ENCODE measurements around the gene FLCN.
"Not testable (repeated sequence)": the region's sequence is repeated elsewhere in the genome, so short reads cannot be mapped to it uniquely, and the experiment has no call there.

Gene FLCN

DNA sequence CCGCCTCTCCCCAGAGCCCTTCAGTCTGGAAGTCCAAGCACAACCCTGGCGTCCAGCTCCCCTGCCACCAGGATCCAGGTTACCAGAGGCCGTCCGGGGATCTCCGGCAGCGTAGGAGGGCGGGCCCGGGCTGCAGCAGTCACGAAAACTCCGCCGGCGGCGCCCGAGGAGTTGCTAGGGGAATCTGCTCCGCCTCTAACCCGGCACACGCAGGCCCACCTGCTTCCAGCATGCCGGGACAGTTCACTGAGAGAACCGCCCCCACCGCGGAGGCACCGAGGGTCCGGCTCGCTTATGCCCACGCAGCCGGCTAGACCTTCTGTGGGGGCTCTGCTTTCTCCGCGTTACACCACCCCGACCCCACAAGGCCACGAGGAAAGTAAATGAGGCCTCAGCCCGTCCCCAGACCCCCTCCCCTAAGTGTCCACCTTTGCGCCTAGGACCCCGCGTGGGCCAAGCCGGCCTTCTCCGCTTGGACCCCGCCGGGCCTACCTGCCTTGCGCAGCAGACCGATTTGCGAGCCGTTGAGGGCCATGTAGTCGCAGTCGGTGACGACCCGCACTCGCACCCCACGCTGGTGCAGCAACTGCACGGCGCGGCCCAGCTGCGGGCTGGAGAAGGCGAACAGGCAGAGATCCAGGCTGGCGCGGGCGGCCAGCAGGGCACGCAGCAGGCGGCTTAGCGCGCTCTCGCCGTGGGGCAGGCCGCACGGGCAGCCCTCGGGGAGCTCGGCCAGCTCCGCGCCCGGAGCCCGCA, 31.4 kb downstream of the FLCN start:
- Mint-ChIP-seq H3K27ac (peak overlapping the region; percentile 93), H3K4me3 (peak overlapping the region; percentile 92), H3K9me3 (no peaks in the 10 kb centered on the region), H3K27me3 (no peaks in the 10 kb centered on the region), H3K4me1 (peaks cover 29% of the 10 kb centered on the region), H3K36me3 (peaks cover 3% of the 10 kb centered on the region)

DNA sequence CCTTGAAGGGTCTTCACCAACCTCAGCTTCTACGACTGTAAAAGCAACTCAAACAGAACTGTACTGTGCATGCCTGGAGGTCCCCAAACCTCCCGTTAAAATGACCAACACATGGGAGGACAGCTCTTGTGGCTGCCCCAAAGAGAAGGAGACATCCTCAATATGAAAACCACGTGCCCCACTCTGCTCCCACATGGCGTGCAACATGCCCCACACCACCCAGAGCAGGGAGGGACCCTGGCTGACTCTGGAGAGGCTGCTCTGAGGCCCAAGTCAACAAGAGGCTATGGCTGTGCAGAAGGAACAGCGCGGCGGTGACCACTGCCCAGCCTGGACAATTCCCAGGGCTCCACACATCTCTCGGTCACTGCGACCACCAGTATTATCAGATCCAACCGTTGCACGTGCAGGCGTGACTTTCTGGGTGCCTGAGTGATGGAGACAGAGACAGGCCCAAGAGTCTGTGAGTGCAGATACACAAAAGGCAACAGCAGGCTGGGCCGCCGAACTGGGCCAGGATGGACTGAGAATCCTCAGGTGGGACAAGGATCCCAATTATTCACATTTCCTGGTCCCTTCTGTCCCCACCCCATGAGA, 32.2 kb downstream of the FLCN start:
- H3K36me3 Mint-ChIP-seq, result peaks cover 3% of the 10 kb centered on the region
- H3K27me3 Mint-ChIP-seq, result no peaks in the 10 kb centered on the region
- peaks cover 29% of the 10 kb centered on the region for H3K4me1 Mint-ChIP-seq
- peak overlapping the region; percentile 92 for H3K4me3 Mint-ChIP-seq
- H3K9me3 Mint-ChIP-seq, result no peaks in the 10 kb centered on the region
- peak overlapping the region; percentile 93 for H3K27ac Mint-ChIP-seq

DNA sequence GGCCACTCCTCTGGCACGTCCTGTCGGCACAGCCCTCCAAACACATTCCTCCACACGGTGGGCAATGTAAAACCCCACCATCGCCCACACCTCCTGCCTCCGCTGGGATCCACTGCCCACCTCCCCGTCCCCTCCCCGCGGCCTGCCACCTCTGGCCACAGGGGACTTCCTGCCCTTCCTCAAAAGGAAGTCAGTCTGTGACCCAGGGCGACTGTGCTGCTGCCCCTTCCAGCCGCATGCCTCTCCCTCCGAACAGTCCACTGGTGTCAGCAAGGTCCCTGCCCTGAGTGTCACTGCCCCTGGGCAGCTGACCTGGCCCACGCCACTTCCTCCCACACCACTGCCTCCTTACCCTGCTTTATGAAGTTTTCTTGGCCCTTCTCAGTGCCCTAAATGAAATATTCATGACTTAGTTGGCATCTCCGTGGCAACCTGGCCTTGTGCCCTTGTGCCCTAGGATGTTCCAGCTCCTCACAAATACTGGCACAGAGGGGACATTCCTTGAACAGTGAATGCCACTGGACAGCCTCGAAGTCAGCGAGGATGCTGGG, 32.9 kb downstream of the FLCN start:
- no peaks in the 10 kb centered on the region for H3K27me3 Mint-ChIP-seq
- peak overlapping the region; percentile 92 for H3K4me3 Mint-ChIP-seq
- no peaks in the 10 kb centered on the region for H3K9me3 Mint-ChIP-seq
- H3K27ac Mint-ChIP-seq, result peak overlapping the region; percentile 47
- peaks cover 3% of the 10 kb centered on the region for H3K36me3 Mint-ChIP-seq
- H3K4me1 Mint-ChIP-seq, result peaks cover 29% of the 10 kb centered on the region

DNA sequence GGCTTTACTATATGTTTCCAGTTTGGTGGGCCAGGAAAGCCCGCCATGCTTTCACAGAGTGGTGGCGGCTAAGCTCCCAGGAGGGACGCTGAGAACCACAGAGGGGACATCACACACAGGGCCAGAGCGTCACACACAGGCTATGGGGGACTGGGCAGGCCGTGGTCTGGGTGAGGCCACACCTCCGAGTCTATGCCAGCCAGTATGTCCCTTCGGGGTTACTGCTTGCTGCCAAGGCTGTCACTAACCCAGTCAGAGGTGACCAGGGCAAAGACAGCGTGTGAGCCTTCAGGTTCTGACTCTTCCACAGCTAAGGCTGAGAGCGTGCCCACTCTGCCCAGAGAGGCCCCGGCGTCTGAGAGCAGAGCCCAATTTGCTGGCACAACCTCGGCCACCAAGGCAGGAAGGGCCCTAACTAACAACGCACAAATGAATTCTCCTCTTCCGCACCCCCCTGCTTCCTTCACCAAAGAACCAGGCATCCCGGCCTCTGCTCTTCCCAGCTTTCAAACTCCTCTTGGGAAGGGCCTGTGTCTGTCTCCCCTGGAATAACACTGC, 33.7 kb downstream of the FLCN start:
- Mint-ChIP-seq H3K4me3 (peak overlapping the region; percentile 39), H3K27me3 (no peaks in the 10 kb centered on the region), H3K4me1 (peaks cover 29% of the 10 kb centered on the region), H3K9me3 (no peaks in the 10 kb centered on the region), H3K36me3 (peaks cover 3% of the 10 kb centered on the region), H3K27ac (peak overlapping the region; percentile 70)

DNA sequence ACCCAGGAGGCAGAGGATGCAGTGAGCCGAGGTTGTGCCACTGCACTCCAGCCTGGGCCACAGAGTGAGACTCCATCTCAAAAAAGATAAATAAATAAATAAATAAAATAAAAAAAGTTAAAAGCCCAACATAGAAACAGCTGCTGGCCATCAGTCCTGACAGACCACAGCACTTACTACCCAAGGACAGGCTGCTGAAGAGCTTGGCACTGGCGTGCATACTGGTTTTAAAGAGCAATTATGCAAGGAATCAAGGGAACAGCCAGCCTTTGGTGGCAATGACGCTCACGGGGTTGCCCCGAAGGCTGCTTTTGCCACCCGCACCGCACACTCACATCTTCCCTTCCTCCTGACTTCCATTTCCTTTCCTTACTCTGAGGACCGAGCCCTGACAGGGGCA, 35.1 kb downstream of the FLCN start:
- Mint-ChIP-seq H3K36me3 (peaks cover 3% of the 10 kb centered on the region), H3K9me3 (no peaks in the 10 kb centered on the region), H3K4me3 (no peak overlapping the region), H3K4me1 (peaks cover 33% of the 10 kb centered on the region), H3K27me3 (no peaks in the 10 kb centered on the region), H3K27ac (no peak overlapping the region)

DNA sequence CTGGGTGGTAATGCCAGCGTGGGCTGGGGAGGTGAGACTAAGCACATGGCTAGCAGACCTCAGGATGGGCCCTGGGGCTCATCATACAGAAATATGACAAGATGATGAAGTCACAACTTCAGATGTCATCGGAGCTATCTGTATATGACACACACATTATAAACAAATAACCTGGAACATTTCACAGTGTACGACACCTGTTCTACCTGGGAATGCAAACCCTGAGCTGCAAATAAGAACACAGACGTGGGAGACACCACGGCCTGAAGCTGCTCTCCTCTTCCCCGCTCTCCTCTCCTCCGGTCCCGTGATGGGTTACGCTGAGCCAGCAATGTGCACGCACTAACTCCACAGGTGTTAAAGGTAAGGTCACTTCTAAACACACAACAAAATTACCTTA, 35.7 kb downstream of the FLCN start:
- H3K36me3 Mint-ChIP-seq, result peaks cover 3% of the 10 kb centered on the region
- no peak overlapping the region for H3K27ac Mint-ChIP-seq
- no peak overlapping the region for H3K4me3 Mint-ChIP-seq
- peaks cover 35% of the 10 kb centered on the region for H3K4me1 Mint-ChIP-seq
- no peaks in the 10 kb centered on the region for H3K27me3 Mint-ChIP-seq
- no peaks in the 10 kb centered on the region for H3K9me3 Mint-ChIP-seq

DNA sequence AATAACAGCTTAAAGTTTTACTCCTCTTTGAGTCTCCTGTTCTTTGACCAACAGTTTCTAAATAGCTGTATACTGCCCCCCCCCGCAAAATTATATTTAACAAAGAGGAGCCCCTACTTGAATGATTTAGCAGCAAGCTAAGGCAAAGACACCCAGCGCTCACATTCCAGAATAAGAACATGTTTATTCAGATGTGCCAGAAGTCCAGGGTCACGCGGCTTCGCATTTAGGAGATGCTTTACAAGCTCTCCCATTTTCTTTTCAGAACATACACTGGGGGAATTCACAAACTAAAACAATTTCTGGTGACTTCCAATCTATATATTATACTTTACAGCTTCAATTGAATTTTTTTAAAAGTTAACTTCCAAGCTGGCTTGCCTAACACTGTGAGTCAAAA, 36.1 kb downstream of the FLCN start:
- peaks cover 3% of the 10 kb centered on the region for H3K36me3 Mint-ChIP-seq
- no peak overlapping the region for H3K27ac Mint-ChIP-seq
- peaks cover 35% of the 10 kb centered on the region for H3K4me1 Mint-ChIP-seq
- H3K4me3 Mint-ChIP-seq, result no peak overlapping the region
- H3K27me3 Mint-ChIP-seq, result no peaks in the 10 kb centered on the region
- H3K9me3 Mint-ChIP-seq, result no peaks in the 10 kb centered on the region

DNA sequence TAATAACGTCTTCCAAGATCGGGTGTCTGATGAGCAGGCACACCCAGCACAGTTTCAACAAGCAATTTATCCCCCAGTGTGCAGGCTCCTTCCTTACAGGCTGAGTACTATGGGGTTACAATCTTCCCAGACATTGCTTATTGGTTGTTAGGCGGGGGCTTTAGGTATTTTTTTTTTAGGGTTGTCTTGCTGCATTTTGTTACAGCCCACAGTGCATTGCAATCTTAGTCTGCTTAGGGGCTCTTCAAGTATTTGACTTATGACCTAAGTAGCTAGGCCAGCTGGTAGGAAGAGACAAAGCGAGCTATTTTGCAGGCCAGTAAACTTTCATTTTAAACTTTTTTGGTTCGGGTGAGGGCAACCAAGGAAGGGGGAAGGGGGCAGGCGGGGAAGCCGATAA, 36.7 kb downstream of the FLCN start:
- Mint-ChIP-seq H3K4me1 (peaks cover 35% of the 10 kb centered on the region), H3K27me3 (no peaks in the 10 kb centered on the region), H3K4me3 (no peak overlapping the region), H3K27ac (no peak overlapping the region), H3K9me3 (no peaks in the 10 kb centered on the region), H3K36me3 (peaks cover 3% of the 10 kb centered on the region)

DNA sequence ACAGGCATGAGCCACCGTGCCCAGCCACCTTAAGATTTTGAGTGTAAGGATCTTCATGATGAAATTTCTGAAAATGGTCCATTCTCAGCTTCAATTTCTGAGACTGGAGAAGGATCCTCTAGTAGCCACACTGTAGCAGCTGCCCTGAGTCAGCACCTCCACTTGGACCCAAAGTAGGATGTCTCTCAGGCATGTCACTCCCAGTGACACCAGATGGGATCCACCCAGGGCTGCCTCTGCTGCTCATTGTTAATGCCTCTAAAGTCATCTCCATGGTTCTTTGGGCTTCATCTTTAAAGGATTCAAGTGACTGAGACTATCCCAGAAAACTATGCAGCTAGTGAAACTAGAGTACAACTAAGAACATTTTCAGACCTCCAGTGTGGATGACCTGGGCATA, 38.7 kb downstream of the FLCN start:
- Mint-ChIP-seq H3K36me3 (peaks cover 3% of the 10 kb centered on the region), H3K4me1 (peaks cover 20% of the 10 kb centered on the region), H3K27ac (no peak overlapping the region), H3K4me3 (no peak overlapping the region), H3K9me3 (no peaks in the 10 kb centered on the region), H3K27me3 (no peaks in the 10 kb centered on the region)

DNA sequence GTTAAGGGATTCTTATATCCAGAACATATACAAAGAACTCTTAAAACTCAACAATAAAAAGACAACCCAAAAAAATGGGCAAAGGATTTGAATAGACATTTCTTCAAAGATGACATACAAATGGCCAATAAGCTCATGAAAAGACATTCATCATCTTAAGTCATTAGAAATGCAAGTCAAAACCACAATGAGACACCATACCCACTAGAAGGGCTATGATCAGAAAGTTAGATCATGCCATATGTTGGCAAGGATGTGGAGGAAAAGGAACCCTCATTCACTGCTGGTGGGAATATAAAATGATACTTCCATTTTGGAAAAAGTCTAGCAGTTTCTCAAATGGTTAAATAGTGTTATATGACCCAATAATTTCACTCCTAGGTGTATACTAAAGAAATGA, 40.2 kb downstream of the FLCN start:
- H3K36me3 Mint-ChIP-seq, result no peaks in the 10 kb centered on the region
- H3K27ac Mint-ChIP-seq, result peak overlapping the region; percentile 55
- H3K9me3 Mint-ChIP-seq, result no peaks in the 10 kb centered on the region
- no peak overlapping the region for H3K4me3 Mint-ChIP-seq
- H3K4me1 Mint-ChIP-seq, result peaks cover 11% of the 10 kb centered on the region
- no peaks in the 10 kb centered on the region for H3K27me3 Mint-ChIP-seq

DNA sequence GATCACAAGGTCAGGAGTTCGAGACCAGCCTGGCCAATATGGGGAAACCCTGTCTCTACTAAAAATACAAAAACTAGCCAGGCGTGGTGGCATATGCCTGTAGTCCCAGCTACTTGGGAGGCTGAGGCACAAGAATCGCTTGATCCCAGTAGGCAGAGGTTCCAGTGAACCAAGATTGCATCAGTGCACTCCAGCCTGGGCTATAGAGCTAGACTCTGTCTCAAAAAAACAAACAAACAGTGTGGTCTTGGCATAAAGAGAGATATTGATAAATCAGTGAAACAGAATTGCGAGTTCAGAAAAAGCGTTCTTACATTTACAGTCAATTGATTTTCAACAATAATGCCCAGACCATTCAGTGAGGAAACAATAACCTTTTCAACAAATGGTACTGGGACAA, 41.5 kb downstream of the FLCN start:
- H3K4me1 Mint-ChIP-seq, result peaks cover 11% of the 10 kb centered on the region
- H3K27me3 Mint-ChIP-seq, H3K4me3 Mint-ChIP-seq, H3K36me3 Mint-ChIP-seq, H3K27ac Mint-ChIP-seq, H3K9me3 Mint-ChIP-seq: not testable (repeated sequence)

DNA sequence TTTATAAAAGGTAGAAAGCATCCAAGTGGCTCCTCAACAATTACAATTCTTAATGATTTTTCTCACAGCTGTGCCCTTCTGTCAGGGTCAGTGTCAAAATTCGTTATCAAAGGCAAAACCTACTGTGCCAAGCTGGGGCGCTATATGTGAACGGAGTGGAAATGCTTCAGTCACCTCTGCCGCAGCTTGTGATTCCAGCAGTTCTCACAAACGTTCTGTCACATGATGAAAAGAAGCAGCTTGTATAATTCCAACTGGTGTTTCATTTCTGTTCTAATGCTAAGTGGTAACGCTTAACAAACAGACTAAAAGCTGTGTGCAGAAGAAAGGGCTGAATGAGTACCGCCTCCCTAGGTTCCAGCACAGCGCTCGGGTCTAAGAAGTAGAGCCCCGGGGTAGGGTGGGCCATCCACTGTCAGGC, 45.0 kb downstream of the FLCN start:
- Mint-ChIP-seq H3K36me3 (no peaks in the 10 kb centered on the region), H3K4me3 (no peak overlapping the region), H3K4me1 (peaks cover 17% of the 10 kb centered on the region), H3K27me3 (no peaks in the 10 kb centered on the region), H3K27ac (no peak overlapping the region), H3K9me3 (no peaks in the 10 kb centered on the region)

DNA sequence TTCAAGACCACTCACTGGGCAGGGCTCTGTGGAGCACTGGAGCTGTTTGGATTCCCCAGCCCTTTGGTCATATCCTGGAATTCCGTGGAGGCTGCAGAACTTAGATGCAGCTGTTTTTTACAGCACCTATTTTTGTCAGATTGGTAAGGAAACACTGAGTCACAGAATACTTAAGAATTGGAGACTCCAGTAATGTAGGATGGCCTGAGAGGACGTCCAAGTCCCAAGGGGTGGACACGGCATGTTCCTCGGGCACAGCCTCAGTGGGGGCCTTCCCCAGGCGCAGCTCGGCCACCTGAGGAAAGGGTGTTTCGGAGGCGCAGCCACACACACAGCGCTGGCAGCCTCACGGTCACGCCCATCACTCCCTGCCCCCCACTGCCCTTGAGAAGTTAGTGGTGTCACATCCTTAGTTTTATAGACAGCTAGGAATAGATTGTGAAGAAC, 45.6 kb downstream of the FLCN start:
- no peaks in the 10 kb centered on the region for H3K27me3 Mint-ChIP-seq
- no peak overlapping the region for H3K27ac Mint-ChIP-seq
- peaks cover 18% of the 10 kb centered on the region for H3K4me1 Mint-ChIP-seq
- no peaks in the 10 kb centered on the region for H3K9me3 Mint-ChIP-seq
- H3K4me3 Mint-ChIP-seq, result no peak overlapping the region
- no peaks in the 10 kb centered on the region for H3K36me3 Mint-ChIP-seq

DNA sequence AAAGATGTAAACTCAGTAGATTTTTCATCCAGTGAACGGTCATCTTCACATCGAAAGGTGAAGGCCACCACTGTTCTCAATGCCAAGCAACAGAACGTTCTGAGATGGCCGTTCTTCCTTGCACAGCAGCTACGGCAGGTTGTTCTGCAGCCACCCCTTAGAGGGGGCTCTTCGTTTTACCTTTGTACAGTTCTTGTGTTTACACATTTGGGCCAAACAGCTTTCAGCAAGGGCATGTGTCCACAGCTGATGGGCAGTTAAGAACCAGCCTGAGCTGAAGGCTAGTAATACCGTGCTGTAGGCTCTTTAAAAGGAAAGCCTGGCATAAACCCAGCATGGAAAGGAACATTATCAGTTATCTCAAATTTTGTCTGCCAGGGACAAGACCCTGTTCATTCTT, 46.8 kb downstream of the FLCN start:
- no peaks in the 10 kb centered on the region for H3K9me3 Mint-ChIP-seq
- H3K4me3 Mint-ChIP-seq, result no peak overlapping the region
- peaks cover 2% of the 10 kb centered on the region for H3K36me3 Mint-ChIP-seq
- no peak overlapping the region for H3K27ac Mint-ChIP-seq
- H3K4me1 Mint-ChIP-seq, result peaks cover 29% of the 10 kb centered on the region
- no peaks in the 10 kb centered on the region for H3K27me3 Mint-ChIP-seq

DNA sequence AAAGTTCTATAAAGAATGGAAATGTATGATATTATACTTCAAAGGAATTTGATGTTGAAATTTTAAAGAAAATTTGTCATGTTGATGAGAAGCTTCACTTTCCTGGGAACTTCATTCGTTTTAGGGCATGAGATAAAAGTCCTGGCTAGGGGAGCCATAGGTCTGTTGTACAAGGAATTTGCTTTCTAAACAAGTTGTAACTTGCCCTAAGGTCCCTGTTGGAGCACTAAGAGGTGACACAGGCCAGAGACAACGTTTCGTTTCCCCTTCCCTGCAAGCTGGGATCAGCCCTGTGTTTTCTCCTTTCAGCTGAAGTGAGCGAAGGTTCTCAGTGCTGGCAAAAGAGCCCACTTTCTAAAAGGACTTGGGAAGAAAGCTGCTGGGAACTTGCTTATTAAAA, 47.4 kb downstream of the FLCN start:
- H3K27me3 Mint-ChIP-seq, result no peaks in the 10 kb centered on the region
- H3K27ac Mint-ChIP-seq, result no peak overlapping the region
- H3K4me1 Mint-ChIP-seq, result peaks cover 36% of the 10 kb centered on the region
- H3K4me3 Mint-ChIP-seq, result no peak overlapping the region
- no peaks in the 10 kb centered on the region for H3K9me3 Mint-ChIP-seq
- H3K36me3 Mint-ChIP-seq, result peaks cover 3% of the 10 kb centered on the region

DNA sequence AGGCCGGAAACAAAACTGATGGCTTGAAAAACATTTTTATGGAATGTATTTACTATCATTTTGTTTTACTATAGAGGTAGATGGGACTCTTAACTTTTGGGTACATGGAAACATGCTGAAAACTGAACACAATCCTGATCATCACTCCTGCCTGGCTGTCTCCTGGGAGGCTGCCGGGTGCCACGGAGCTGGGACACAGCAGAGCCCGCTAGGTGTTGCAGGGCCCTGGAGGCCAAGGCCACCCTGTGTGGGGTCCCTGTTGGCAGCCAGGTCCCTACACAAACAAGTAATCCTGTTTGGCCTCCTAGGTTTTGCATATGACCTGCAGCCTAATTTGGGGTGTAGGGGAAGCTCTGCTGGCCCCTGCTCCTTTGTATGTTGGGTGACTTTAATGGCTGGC, 48.4 kb downstream of the FLCN start:
- Mint-ChIP-seq H3K4me3 (no peak overlapping the region), H3K27ac (no peak overlapping the region), H3K36me3 (peaks cover 6% of the 10 kb centered on the region), H3K27me3 (no peaks in the 10 kb centered on the region), H3K9me3 (no peaks in the 10 kb centered on the region), H3K4me1 (peaks cover 45% of the 10 kb centered on the region)
